HepG2 (cell line): Measurements from ENCODE around the gene TEKT5. TPM values are rescaled to one million over a fixed set of nuclear protein-coding genes. Genes with fewer than 3 reads are reported as not detected.

ENCODE experiments used
- FOXP1 ChIP-seq, 2 experiments: fragments of 450-650 bp in 1 of 2; IDR thresholded peaks; 2 replicates each; pipeline ENCODE4 v1.6.1; 2017 to 2018; ENCODE audit warnings: antibody characterized with exemption in 1 of 2
- MIXL1 ChIP-seq: IDR thresholded peaks from 2 replicates; pipeline ENCODE4 v1.6.1; 2016
- RXRA ChIP-seq: sonication (generic); formaldehyde crosslinking; IDR thresholded peaks from 2 replicates; pipeline ENCODE4 v1.5.1; 2020; ENCODE audit warnings: missing genetic modification reagents
- SAP130 ChIP-seq: IDR thresholded peaks from 2 replicates; pipeline ENCODE4 v1.6.1; 2016; ENCODE audit warnings: low read depth
- TBP ChIP-seq: sonication (generic); formaldehyde crosslinking; IDR thresholded peaks from 2 replicates; pipeline ENCODE4 v1.5.0; 2020; ENCODE audit warnings: missing genetic modification reagents
- ZNF441 ChIP-seq: sonication (generic); formaldehyde crosslinking; IDR thresholded peaks from 2 replicates; pipeline ENCODE4 v1.7.0; 2021; ENCODE audit warnings: missing genetic modification reagents, borderline replicate concordance
- ZNF772 ChIP-seq: sonication (generic); formaldehyde crosslinking; IDR thresholded peaks from 2 replicates; pipeline ENCODE4 v1.5.0; 2020; ENCODE audit warnings: mild to moderate bottlenecking, missing genetic modification reagents
- polyA plus RNA-seq, 8 experiments: library from polyadenylated mRNA; depleted of rRNA in 3 of 8; stranded (reverse) in 7 of 8; unstranded in 1 of 8; fragments of >200 nt; fragmentation: Illumina TruSeq in 4 of 8; extraction: Trizol in 4 of 8; gene quantifications; 2 replicates each; pipeline versions ENCODE4 v1.2.1 to v1.2.3, GENCODE V29; 2011 to 2016; ENCODE audit warnings: low read depth in 4 of 8, missing spikeins in 1 of 8, mixed read lengths in 1 of 8; ENCODE audit not compliant: insufficient read depth in 1 of 8
- total RNA-seq, 5 experiments: library from RNA; depleted of rRNA; stranded (reverse); fragments of >200 nt; fragmentation: Illumina TruSeq; extraction: Trizol; gene quantifications; 2 replicates each; pipeline ENCODE4 v1.2.3, GENCODE V29; 2016; ENCODE audit warnings: low read depth in 1 of 5
- TF ChIP-seq, protein P1 (sequence below), 2 experiments: fragments of 450-650 bp in 1 of 2; sonication (generic) in 1 of 2; formaldehyde crosslinking in 1 of 2; IDR thresholded peaks; 2 replicates each; pipeline versions ENCODE4 v1.6.1 to v1.8.0; 2016 to 2022; ENCODE audit warnings: antibody characterized with exemption in 1 of 2, mild to moderate bottlenecking in 1 of 2, missing genetic modification reagents in 1 of 2
- TF ChIP-seq, protein P2 (sequence below): sonication (generic); formaldehyde crosslinking; IDR thresholded peaks from 2 replicates; pipeline ENCODE4 v1.5.1; 2020; ENCODE audit warnings: mild to moderate bottlenecking, missing genetic modification reagents, moderate library complexity
- TF ChIP-seq, protein P3 (sequence below): sonication (generic); formaldehyde crosslinking; IDR thresholded peaks from 2 replicates; pipeline ENCODE4 v1.4.0; 2020; ENCODE audit warnings: missing genetic modification reagents, low read depth, mild to moderate bottlenecking, borderline replicate concordance
- TF ChIP-seq, protein P4 (sequence below): sonication (generic); formaldehyde crosslinking; IDR thresholded peaks from 2 replicates; pipeline ENCODE4 v1.9.0; 2022; ENCODE audit warnings: low read depth, missing genetic modification reagents
- TF ChIP-seq, protein P5 (sequence below): sonication (generic); formaldehyde crosslinking; IDR thresholded peaks from 2 replicates; pipeline ENCODE4 v1.8.1; 2023; ENCODE audit warnings: missing genetic modification reagents, mild to moderate bottlenecking, borderline replicate concordance

TEKT5 gene
- total and polyA plus RNA-seq, 2 of the 13 experiments (the other 11 are each of a cell fraction or from before 2014, with no cell fraction given) = 0.16 TPM; not detected in 1

DNA sequence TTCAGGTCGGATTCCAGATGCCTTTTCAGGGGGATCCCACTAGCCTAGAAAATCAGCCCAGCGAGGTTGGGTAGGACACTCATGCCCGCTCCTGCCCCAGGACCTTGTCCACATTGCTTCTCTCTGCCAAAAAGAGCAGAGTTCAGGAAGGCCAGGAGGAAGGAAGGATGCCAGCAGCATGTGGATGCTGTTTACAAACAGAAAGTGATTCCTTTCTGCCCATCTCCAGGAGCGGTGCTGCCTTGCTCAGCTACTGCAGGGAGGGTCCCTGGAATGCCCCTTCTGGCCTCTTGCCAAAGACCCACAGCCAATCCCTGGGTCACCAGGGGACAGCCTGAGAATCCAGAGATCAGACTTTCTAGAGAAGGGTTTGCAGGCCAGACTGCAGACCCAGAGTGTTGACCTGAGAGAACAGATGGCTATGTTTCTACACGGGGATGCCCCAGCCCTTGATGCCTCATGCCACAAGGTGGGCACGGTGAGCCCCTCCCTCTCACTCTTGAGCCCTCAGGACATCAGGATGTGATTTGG, 82.0 kb downstream of the TEKT5 start (continued):
- TF ChIP-seq, protein P1, sequence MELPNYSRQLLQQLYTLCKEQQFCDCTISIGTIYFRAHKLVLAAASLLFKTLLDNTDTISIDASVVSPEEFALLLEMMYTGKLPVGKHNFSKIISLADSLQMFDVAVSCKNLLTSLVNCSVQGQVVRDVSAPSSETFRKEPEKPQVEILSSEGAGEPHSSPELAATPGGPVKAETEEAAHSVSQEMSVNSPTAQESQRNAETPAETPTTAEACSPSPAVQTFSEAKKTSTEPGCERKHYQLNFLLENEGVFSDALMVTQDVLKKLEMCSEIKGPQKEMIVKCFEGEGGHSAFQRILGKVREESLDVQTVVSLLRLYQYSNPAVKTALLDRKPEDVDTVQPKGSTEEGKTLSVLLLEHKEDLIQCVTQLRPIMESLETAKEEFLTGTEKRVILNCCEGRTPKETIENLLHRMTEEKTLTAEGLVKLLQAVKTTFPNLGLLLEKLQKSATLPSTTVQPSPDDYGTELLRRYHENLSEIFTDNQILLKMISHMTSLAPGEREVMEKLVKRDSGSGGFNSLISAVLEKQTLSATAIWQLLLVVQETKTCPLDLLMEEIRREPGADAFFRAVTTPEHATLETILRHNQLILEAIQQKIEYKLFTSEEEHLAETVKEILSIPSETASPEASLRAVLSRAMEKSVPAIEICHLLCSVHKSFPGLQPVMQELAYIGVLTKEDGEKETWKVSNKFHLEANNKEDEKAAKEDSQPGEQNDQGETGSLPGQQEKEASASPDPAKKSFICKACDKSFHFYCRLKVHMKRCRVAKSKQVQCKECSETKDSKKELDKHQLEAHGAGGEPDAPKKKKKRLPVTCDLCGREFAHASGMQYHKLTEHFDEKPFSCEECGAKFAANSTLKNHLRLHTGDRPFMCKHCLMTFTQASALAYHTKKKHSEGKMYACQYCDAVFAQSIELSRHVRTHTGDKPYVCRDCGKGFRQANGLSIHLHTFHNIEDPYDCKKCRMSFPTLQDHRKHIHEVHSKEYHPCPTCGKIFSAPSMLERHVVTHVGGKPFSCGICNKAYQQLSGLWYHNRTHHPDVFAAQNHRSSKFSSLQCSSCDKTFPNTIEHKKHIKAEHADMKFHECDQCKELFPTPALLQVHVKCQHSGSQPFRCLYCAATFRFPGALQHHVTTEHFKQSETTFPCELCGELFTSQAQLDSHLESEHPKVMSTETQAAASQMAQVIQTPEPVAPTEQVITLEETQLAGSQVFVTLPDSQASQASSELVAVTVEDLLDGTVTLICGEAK (IDR thresholded peaks at IDR 0.05) = no peak
- TF ChIP-seq, protein P1 (CRISPR knock-in tag; IDR thresholded peaks at IDR 0.05) = no peak; the same call in 1 of the 2 replicates
- TF ChIP-seq, protein P2, sequence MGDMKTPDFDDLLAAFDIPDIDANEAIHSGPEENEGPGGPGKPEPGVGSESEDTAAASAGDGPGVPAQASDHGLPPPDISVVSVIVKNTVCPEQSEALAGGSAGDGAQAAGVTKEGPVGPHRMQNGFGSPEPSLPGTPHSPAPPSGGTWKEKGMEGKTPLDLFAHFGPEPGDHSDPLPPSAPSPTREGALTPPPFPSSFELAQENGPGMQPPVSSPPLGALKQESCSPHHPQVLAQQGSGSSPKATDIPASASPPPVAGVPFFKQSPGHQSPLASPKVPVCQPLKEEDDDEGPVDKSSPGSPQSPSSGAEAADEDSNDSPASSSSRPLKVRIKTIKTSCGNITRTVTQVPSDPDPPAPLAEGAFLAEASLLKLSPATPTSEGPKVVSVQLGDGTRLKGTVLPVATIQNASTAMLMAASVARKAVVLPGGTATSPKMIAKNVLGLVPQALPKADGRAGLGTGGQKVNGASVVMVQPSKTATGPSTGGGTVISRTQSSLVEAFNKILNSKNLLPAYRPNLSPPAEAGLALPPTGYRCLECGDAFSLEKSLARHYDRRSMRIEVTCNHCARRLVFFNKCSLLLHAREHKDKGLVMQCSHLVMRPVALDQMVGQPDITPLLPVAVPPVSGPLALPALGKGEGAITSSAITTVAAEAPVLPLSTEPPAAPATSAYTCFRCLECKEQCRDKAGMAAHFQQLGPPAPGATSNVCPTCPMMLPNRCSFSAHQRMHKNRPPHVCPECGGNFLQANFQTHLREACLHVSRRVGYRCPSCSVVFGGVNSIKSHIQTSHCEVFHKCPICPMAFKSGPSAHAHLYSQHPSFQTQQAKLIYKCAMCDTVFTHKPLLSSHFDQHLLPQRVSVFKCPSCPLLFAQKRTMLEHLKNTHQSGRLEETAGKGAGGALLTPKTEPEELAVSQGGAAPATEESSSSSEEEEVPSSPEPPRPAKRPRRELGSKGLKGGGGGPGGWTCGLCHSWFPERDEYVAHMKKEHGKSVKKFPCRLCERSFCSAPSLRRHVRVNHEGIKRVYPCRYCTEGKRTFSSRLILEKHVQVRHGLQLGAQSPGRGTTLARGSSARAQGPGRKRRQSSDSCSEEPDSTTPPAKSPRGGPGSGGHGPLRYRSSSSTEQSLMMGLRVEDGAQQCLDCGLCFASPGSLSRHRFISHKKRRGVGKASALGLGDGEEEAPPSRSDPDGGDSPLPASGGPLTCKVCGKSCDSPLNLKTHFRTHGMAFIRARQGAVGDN (CRISPR knock-in tag) = peak; percentile 82
- TF ChIP-seq MIXL1 (CRISPR knock-in tag) (0 out of 2 replicates have a peak, but pooled peaks have one; percentile 21), FOXP1 (IDR thresholded peaks at IDR 0.05) (no peak), FOXP1 (CRISPR knock-in tag; IDR thresholded peaks at IDR 0.05) (peak; percentile 76), RXRA (CRISPR knock-in tag) (peak; percentile 44; the same call in 1 of the 2 replicates), ZNF441 (CRISPR knock-in tag) (peak; percentile 35; the same call in 1 of the 2 replicates), SAP130 (CRISPR knock-in tag) (peak; percentile 72; the same call in 1 of the 2 replicates), ZNF772 (CRISPR knock-in tag) (0 out of 2 replicates have a peak, but pooled peaks have one; percentile 24), TBP (no peak)
- TF ChIP-seq, protein P3, sequence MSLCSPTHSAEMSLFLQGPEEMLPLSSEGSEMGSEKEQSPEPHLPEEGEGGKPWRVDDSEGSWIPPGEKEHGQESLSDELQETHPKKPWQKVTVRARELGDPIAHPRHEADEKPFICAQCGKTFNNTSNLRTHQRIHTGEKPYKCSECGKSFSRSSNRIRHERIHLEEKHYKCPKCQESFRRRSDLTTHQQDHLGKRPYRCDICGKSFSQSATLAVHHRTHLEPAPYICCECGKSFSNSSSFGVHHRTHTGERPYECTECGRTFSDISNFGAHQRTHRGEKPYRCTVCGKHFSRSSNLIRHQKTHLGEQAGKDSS (CRISPR knock-in tag) = peak; percentile 54; the same call in 1 of the 2 replicates
- TF ChIP-seq, protein P4, sequence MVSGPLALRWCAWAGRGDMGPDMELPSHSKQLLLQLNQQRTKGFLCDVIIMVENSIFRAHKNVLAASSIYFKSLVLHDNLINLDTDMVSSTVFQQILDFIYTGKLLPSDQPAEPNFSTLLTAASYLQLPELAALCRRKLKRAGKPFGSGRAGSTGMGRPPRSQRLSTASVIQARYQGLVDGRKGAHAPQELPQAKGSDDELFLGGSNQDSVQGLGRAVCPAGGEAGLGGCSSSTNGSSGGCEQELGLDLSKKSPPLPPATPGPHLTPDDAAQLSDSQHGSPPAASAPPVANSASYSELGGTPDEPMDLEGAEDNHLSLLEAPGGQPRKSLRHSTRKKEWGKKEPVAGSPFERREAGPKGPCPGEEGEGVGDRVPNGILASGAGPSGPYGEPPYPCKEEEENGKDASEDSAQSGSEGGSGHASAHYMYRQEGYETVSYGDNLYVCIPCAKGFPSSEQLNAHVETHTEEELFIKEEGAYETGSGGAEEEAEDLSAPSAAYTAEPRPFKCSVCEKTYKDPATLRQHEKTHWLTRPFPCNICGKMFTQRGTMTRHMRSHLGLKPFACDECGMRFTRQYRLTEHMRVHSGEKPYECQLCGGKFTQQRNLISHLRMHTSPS = peak; percentile 88; the same call in 1 of the 2 replicates
- TF ChIP-seq, protein P5, sequence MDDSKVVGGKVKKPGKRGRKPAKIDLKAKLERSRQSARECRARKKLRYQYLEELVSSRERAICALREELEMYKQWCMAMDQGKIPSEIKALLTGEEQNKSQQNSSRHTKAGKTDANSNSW (CRISPR knock-in tag) = no peak
